ENCODE measurements around the gene UNC5A.

The UNC5A gene

GRCh38 chr5:176847148-176847547 is 36.8 kb downstream of the UNC5A start:
- DNase-seq = no peak

- DNase-seq = no peak
Observed at GRCh38 chr5:176847726-176848290, 37.4 kb downstream of the UNC5A start.

- no peak for DNase-seq
Observed at GRCh38 chr5:176848651-176849050, 38.3 kb downstream of the UNC5A start.

DNA sequence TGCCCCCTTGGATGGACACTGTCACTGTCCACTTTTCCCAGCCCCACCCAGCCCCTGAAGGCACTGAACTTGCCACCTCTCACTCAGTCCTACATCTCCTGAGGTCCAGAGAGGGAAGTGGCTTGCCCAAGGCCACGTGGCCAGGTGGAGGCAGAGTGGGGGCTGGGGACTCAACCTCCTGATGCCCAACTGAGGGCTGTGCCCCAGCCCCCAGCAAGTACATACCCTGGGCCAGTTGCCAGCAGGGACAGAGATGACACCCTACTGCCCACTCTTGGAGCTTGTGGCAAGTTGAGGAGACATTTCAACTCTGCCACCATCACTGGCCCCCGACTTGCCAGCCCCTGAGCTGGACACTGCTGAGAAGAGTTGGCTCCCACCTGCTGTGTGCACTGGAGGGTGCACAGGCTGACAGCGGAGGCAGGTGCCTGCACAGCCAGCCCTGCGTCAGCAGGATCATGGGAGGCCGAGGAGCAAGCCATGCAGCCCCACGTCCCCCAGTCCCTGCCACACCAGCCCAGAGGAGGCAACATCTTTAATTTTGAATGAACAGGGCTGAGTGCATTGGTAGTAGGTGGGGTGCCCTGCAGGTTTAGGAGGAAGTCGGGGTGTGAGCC is 39.4 kb downstream of the UNC5A start:
- DNase-seq = no peak

DNA sequence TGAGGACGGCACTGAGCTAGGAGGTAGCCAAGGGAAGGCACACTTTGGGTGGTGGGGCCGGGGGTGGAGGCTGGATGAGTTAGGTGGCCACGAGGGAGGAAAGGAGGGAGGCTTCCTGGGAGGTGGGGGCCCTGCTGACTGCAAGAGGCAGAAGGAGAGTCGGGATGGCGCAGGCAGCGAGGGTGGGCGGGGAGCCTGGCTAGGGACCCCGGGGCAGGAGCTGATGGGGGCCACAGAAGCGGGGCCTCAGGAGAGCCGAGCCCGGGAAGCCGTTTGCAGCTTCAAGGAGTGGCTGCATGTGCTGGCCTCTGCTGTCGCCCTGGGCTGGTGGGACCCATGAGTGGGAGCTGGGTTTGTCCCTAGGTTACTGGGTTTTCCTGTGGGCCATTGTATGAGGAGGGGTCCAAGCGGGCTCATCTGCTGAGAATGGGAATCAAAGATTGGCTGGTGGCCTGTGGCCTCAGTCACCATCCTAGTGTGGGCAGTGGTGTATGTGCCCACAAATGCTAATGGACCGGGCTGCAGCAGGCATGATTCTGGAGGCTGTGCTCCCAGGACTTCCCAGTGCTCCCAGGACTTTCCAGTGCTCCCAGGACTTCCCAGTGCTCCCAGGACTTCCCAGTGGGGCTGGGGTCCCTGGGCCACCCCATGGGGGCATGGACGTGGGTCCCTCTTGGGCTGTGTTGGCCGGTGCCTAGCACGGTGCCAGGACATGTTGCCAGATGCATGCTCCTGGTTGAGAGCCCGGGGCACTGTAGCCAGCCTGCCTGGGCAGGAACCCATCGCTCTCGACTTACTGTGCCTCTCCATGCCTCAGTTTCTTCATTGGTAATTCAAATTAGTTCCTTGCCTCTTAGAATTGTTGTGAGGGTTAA is 40.2 kb downstream of the UNC5A start:
- DNase-seq = no peak

- DNase-seq = no peak
Observed at GRCh38 chr5:176851380-176851779, 41.0 kb downstream of the UNC5A start.

GRCh38 chr5:176851871-176852658 is 41.7 kb downstream of the UNC5A start:
- peak; percentile 64 for DNase-seq

- no peak for DNase-seq
Observed at GRCh38 chr5:176853151-176853778, 42.9 kb downstream of the UNC5A start.

DNA sequence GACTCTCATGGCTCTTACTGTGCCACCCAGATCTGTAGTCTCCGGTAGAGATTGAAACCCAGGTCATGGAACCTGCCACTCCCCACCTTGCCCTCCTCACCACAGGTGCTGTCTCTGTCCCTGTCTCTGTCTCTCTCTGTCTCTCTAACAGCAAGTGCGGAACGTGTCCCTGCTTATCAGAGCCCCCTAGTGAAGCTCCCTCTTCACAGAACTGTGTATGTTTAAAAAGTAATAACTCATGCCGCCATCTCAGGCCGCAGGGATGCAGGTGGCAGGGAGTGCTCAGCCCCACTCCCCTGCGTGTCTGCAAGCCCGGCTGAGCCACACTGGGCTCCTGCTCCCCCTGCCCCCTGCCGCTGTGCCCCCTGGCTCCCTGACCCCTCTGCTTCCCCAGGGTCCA is 43.8 kb downstream of the UNC5A start:
- no peak for DNase-seq

DNA sequence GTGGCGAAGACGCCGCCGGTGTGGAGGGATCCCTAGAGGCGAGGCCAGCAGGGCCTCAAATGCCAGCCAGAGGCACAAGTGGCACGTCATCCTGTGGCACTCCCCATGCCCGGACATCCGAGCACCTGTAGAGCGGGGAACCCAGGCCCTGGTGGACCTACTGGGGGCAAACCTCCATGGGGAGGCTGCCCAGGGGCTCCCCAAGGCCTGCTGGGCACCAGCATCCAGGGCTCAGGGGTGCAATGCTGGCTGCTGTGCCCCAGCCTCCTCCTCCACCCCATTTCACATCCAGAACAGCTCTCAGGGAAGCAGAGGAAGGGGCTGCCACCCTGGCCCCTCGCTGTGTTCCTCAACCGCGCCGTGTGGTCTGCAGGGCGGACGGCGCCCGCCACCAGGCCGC is 45.2 kb downstream of the UNC5A start:
- no peak for DNase-seq

DNA sequence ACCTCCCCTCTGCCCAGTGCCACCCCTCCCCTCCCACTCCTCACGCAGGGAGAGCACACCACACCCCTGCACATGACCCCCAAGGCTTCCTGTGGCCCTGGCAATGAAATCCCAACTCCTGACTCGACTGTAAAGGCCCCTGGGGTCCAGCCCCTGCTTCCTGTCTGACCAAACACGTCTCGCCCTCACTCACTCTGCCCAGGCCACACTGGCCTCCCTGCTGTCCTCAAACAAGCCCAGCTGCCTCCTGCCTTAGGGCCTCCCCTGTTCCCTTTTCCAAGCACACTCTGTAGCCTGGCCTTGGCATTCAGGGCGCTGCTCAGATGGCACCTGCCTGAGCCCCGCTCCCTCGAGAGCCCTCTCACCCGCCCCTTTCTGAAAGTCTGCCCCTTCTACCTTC is 46.4 kb downstream of the UNC5A start:
- DNase-seq = peak; percentile 11

DNA sequence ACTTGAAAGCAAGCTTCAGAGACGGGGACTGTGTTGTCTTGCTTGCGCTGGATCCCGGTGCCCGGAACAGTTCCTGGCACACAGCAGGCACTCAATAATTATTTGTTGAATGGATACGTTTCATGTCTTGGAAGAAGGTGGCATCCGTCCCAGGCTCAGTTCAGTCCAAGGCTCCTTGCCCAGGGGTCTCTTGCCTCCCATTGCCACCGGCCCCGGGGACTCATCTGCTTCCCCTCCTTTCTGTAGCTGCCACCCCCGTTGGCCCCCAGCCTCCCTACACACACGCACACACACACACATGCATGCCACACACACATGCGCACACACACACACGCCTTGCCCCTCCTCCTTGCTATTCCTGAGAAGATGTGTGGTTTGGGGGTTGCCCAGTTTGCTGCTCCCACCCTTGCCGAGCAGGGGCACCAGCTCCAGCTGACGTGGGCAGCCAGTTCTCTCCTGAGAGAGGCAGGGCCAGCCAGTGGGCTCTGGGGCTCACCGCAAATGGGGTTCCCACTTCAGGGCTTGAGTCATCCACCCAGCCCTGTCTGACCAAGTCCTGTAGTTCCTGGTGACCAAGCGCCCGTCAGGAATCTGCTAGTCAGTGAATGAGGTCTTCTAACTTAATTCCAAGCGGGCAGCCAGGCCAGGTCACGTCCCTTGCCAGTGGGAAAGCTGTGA is 47.0 kb downstream of the UNC5A start:
- DNase-seq = no peak

DNA sequence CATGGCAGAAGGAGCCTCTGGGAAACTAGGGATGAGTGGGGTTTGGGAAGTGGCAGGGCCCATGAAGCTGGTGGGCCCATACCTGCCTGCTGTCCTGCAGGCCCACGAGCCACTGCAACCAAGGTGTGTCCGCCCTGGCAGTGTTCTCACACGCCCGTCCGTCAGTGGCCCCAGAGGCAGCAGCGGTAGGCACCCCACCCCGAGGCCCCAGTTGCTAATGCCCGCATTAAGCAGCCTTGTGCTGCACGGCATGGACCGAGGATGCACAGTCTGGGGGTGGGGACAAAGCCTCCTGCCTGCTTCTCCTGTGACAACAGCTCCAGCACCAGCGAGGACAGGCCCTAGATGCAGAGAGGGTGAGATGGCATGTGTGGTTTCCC is 47.5 kb downstream of the UNC5A start:
- no peak for DNase-seq

GRCh38 chr5:176859916-176860315 is 49.6 kb downstream of the UNC5A start:
- DNase-seq = no peak

DNA sequence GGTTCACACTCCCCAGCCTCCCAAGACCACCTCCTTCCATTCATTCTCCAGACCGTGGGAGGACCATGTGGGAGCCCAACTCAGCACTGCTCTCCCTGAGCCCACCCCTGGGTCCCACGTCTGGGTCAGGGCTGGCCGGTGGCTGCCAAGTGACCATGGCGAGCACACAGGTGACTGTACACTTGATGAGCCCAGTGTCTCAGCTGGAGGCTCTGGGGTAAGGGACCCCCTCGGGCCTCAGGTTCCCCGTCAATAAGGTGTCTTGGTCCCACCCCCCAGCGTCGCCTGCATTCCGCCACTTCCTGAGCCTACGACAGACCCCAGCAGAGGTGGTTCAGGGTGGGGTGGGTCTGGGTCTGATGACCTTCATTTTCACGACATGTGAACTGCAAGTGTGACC is 50.0 kb downstream of the UNC5A start:
- no peak for DNase-seq

DNA sequence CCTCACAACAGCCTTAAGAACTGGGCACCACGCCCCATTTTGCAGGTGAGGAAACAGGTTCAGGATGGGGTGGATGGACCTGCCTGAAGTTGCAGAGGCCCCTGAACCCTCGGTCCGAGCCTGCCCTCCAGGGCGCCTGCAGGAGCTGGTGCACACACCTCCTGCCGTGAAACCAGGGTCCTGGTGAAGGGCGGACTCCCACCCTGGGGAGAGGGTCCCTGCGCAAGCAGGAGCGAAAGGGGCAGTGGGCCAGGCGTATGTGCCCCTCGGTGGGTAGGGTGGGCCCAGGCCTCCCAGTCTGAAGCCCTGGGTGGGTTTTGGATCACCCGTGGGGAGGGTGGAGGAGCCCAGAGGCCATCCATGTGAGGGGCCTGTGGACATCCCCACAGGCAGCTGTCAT is 50.9 kb downstream of the UNC5A start:
- no peak for DNase-seq

GRCh38 chr5:176862330-176862995 is 52.1 kb downstream of the UNC5A start:
- DNase-seq = no peak

DNA sequence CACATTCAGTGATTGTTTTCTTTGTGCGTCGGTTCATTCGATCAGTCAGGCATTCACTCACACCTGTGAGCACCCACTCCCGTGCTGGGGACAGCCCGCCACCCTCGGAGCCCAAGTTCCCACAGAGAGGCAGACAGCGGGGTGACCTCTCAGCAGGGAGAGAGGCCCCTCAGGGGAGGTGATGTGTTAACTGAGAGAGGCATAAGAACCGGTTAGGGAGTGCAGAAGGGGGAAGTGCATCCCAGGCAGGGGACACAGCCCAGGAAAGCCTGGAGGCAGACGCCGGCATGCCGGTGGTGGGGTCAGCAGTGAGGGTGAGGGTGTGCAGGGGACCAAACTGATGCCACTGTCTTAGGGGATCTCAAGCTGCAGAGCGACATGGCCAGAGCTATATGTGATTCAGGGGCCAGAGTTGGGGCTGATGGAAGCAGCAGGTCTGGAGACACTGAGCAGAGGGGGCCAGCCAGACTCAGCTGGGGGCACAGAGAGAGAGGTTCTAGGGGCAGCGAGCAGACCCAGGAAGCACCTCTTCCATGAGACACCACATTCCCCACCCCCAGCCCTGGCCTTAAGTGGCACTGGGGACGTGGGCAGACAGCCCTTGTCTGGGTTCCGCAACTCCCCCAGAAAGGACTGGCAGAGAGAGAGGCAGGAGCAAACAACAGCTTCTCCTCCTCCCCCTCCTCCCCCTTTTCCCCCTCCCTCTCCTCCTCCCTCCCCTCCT is 52.8 kb downstream of the UNC5A start:
- no peak for DNase-seq

- DNase-seq = no peak
Observed at GRCh38 chr5:176863765-176864098, 53.4 kb downstream of the UNC5A start.

DNA sequence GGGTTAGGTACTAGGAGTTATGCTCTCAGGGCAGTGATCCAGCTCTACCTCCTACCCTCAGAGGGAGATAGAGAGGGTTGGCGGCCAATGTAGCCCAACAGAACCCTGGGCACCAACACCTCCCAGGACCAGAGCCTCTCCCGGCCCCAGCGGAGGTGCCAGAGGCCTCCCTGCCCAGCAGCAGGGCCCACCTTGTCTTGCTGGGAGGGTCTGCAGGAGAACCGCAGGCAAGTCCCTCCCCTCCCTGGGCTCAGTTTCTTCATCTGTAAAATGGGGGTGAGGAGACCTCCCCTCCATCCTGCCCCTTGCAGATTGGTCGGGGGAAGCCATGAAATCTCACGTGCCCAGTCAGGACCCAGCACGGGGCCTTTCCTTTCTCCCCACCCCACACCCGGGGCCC is 54.4 kb downstream of the UNC5A start:
- no peak for DNase-seq

- no peak for DNase-seq
Observed at GRCh38 chr5:176865964-176866363, 55.6 kb downstream of the UNC5A start.

Measured in DMS79 (cell line).